Keratinocyte (primary cell): ENCODE measurements around the gene NKD1. TPM values are rescaled to one million over a fixed set of nuclear protein-coding genes. Genes with fewer than 3 reads are reported as not detected.

ENCODE experiments used
- DNase-seq: peaks from one replicate; pipeline ENCODE4 v3.0.0-alpha.2; 2011; ENCODE audit warnings: low read depth, missing footprints, low spot score
- FAIRE-seq: peaks from 2 replicates; lab custom pipeline; 2011; peaks lifted over from hg19 to GRCh38; lab: Jason Lieb, UNC
- H2AFZ ChIP-seq: 2 replicates; pipeline ENCODE4 v1.6.0; 2012; ENCODE audit warnings: low read length, control low read depth, inconsistent platforms; ENCODE audit not compliant: control insufficient read depth
- H3K27ac ChIP-seq: 2 replicates; pipeline ENCODE4 v1.5.1; 2011; ENCODE audit warnings: low read length; ENCODE audit not compliant: control insufficient read depth, insufficient read depth
- H3K27me3 ChIP-seq: 3 replicates; pipeline ENCODE4 v1.6.0; 2011; ENCODE audit warnings: low read length; ENCODE audit not compliant: control insufficient read depth, insufficient read depth; ENCODE audit errors: extremely low read depth
- H3K36me3 ChIP-seq, 2 experiments: 2 replicates in 1 of 2; 3 replicates in 1 of 2; pipeline ENCODE4 v1.5.1; 2011; ENCODE audit warnings: low read length in 2 of 2, mild to moderate bottlenecking in 1 of 2; ENCODE audit not compliant: control insufficient read depth in 2 of 2, insufficient read depth in 2 of 2; ENCODE audit errors: extremely low read depth in 1 of 2
- H3K4me1 ChIP-seq: 3 replicates; pipeline ENCODE4 v1.5.1; 2011; ENCODE audit warnings: low read length; ENCODE audit not compliant: control insufficient read depth, insufficient read depth; ENCODE audit errors: extremely low read depth
- H3K4me2 ChIP-seq: 3 replicates; pipeline ENCODE4 v1.6.0; 2011; ENCODE audit warnings: low read depth, low read length; ENCODE audit not compliant: control insufficient read depth, insufficient read depth; ENCODE audit errors: extremely low read depth
- H3K4me3 ChIP-seq, 3 experiments: fragments of 200-600 bp in 1 of 3; sonication (generic) in 1 of 3; 2 replicates in 2 of 3; 3 replicates in 1 of 3; pipeline ENCODE4 v1.5.1; 2011 to 2016; ENCODE audit warnings: low read length in 3 of 3, mild to moderate bottlenecking in 3 of 3, control low read depth in 2 of 3, inconsistent platforms in 1 of 3, low read depth in 1 of 3, mixed read lengths in 1 of 3, mixed run types in 1 of 3, moderate library complexity in 1 of 3; ENCODE audit not compliant: control insufficient read depth in 2 of 3, insufficient read depth in 2 of 3; ENCODE audit errors: extremely low read depth in 1 of 3
- H3K79me2 ChIP-seq: 2 replicates; pipeline ENCODE4 v1.6.0; 2012; ENCODE audit warnings: low read length; ENCODE audit not compliant: control insufficient read depth, insufficient read depth
- H3K9ac ChIP-seq: 3 replicates; pipeline ENCODE4 v1.6.0; 2011; ENCODE audit warnings: low read length; ENCODE audit not compliant: control insufficient read depth, insufficient read depth; ENCODE audit errors: extremely low read depth
- H3K9me1 ChIP-seq: 3 replicates; pipeline ENCODE4 v1.6.0; 2011; ENCODE audit warnings: low read length; ENCODE audit not compliant: control insufficient read depth, insufficient read depth; ENCODE audit errors: extremely low read depth
- H3K9me3 ChIP-seq: 2 replicates; pipeline ENCODE4 v1.5.1; 2012; ENCODE audit warnings: low read depth, low read length; ENCODE audit not compliant: control insufficient read depth
- H4K20me1 ChIP-seq: 3 replicates; pipeline ENCODE4 v1.6.0; 2011; ENCODE audit warnings: low read length; ENCODE audit not compliant: control insufficient read depth, insufficient read depth; ENCODE audit errors: extremely low read depth
- EZH2 ChIP-seq: IDR thresholded peaks from one replicate; pipeline ENCODE4 v1.6.1; 2012; ENCODE audit warnings: inconsistent platforms, mild to moderate bottlenecking, low read length, moderate library complexity
- dilution Hi-C: fragments of 300-500 bp; cut with MboI; formaldehyde crosslinking; loops from one replicate; pipeline ENCODE4 v1.7.0; 2020; ENCODE audit warnings: low sequenced_read_pairs; ENCODE audit not compliant: extremely low pct_ligation_motif_present
- polyA plus RNA-seq, 5 experiments: library from polyadenylated mRNA; depleted of rRNA in 3 of 5; stranded (reverse) in 3 of 5; stranded (forward) in 1 of 5; unstranded in 1 of 5; fragments of >200 nt; gene quantifications; 1 replicate in 1 of 5; 2 replicates in 3 of 5; 3 replicates in 1 of 5; pipeline versions ENCODE4 v1.2.1 to v1.2.3, GENCODE V29; 2011 to 2012; ENCODE audit warnings: missing spikeins in 2 of 5, low read depth in 1 of 5, low replicate concordance in 1 of 5
- TF ChIP-seq, protein P1 (sequence below), 3 experiments: IDR thresholded peaks in 1 of 3; conservative IDR thresholded peaks in 1 of 3; optimal IDR thresholded peaks in 1 of 3; 2 replicates in 2 of 3; 3 replicates in 1 of 3; pipeline versions ENCODE3 to v1.5.1; 2011; ENCODE audit warnings: low read length in 3 of 3, mild to moderate bottlenecking in 3 of 3, moderate library complexity in 2 of 3, control low read depth in 1 of 3, inconsistent platforms in 1 of 3; ENCODE audit not compliant: insufficient read depth in 2 of 3; ENCODE audit errors: extremely low read depth in 1 of 3

NKD1 gene
- polyA plus RNA-seq, 1 donor (not counting 4 experiments of a cell fraction or from before 2014, with no cell fraction given), result 0.62 TPM

DNA sequence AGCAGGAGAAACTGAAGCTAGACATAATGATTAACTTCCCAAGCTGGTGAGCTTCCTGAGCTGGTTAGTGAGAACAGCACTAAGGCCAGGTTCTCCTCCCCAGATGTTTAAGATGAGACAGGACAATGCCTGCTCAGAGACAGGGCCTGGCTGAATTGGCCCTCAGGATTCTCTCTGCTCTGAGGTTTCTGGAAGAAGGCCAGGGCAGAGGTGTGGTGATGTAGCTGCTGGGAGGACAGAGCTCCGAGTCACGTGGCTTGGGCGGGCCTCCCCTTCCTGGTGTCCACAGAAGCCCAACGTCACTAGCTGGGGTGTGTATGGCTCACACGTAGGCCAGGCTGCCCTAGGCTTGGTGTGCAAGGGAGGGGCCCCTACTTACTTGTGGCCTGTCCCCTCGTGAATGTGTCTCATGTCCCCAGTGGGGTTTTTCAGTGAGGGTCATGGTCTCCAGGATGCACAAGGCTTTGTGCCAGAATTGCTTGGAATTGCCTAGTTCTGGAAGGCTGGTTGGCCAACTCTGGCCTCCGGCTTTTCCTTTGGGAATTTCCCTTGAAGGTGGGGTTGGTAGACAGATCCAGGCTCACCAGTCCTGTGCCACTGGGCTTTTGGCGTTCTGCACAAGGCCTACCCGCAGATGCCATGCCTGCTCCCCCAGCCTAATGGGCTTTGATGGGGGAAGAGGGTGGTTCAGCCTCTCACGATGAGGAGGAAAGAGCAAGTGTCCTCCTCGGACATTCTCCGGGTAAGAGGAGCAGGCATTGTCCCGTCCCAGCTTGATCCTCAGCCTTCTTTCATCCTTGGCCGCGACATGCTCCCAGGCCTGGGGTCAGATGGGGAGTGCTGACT lies 148.6 kb downstream of the NKD1 start:
- Histone ChIP-seq H3K9me3 (no peaks in the 10 kb centered on the region), H3K4me3 (no peak overlapping the region), H4K20me1 (no peaks in the 10 kb centered on the region), H3K79me2 (no peaks in the 10 kb centered on the region), H3K4me2 (peak overlapping the region; percentile 11), H3K9ac (peak overlapping the region; percentile 68), H3K27me3 (no peaks in the 10 kb centered on the region), H3K27ac (peak overlapping the region; percentile 81), H3K4me1 (peaks cover 37% of the 10 kb centered on the region), H3K36me3 (no peaks in the 10 kb centered on the region), H2AFZ (peak overlapping the region; percentile 74), H3K9me1 (no peaks in the 10 kb centered on the region)
- dilution Hi-C loops, result no loop called here
- TF ChIP-seq, protein P1, sequence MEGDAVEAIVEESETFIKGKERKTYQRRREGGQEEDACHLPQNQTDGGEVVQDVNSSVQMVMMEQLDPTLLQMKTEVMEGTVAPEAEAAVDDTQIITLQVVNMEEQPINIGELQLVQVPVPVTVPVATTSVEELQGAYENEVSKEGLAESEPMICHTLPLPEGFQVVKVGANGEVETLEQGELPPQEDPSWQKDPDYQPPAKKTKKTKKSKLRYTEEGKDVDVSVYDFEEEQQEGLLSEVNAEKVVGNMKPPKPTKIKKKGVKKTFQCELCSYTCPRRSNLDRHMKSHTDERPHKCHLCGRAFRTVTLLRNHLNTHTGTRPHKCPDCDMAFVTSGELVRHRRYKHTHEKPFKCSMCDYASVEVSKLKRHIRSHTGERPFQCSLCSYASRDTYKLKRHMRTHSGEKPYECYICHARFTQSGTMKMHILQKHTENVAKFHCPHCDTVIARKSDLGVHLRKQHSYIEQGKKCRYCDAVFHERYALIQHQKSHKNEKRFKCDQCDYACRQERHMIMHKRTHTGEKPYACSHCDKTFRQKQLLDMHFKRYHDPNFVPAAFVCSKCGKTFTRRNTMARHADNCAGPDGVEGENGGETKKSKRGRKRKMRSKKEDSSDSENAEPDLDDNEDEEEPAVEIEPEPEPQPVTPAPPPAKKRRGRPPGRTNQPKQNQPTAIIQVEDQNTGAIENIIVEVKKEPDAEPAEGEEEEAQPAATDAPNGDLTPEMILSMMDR (optimal IDR thresholded peaks at IDR 0.05 in 1 of 3, IDR thresholded peaks at IDR 0.05 in 1 of 3, conservative IDR thresholded peaks at IDR 0.05 in 1 of 3; ENCODE audit: extremely low read depth in 1 of 3, insufficient read depth in 2 of 3, low read length in 3 of 3), result no peak
- no peak for TF ChIP-seq EZH2
- FAIRE-seq, result peak; percentile 95
- DNase-seq, result peak; percentile 87

DNA sequence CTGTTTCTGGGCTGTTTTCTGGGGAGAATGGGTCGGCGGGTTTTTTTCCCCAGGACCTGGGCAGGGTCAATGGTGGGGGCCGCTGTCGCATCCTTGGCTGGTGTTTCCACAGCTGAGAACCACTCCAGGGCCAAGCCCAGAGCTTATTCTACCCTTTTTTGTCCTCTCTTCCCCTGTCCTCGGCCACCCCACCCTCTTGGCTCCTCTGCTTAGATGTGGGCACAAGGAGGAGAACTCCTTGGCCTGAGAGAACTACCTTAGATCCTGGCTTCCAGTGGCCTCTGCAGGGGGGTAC lies 149.2 kb downstream of the NKD1 start:
- Histone ChIP-seq H3K4me2 (peak overlapping the region; percentile 81), H3K27me3 (no peaks in the 10 kb centered on the region), H3K9me3 (no peaks in the 10 kb centered on the region), H4K20me1 (no peaks in the 10 kb centered on the region), H3K9ac (peak overlapping the region; percentile 68), H3K4me3 (peak overlapping the region in 1 of 3 experiments; percentile 41), H3K36me3 (no peaks in the 10 kb centered on the region), H3K79me2 (no peaks in the 10 kb centered on the region), H3K9me1 (no peaks in the 10 kb centered on the region), H3K27ac (peak overlapping the region; percentile 81), H2AFZ (no peak overlapping the region), H3K4me1 (peaks cover 37% of the 10 kb centered on the region)
- no peak for TF ChIP-seq EZH2
- TF ChIP-seq, protein P1 (optimal IDR thresholded peaks at IDR 0.05 in 1 of 3, IDR thresholded peaks at IDR 0.05 in 1 of 3, conservative IDR thresholded peaks at IDR 0.05 in 1 of 3; ENCODE audit: extremely low read depth in 1 of 3, insufficient read depth in 2 of 3, low read length in 3 of 3), result no peak
- dilution Hi-C loops, result no loop called here
- DNase-seq (no peak), FAIRE-seq (no peak)
